Kidney (tissue), 14 donors: ENCODE measurements around the gene GULP1. TPM values are rescaled to one million over a fixed set of nuclear protein-coding genes. Genes with fewer than 3 reads are reported as not detected.

Source experiments
- DNase-seq, 5 donors: peaks; one replicate each; pipeline ENCODE4 v3.0.0-alpha.2; 2013 to 2020
- FAIRE-seq: peaks from 2 replicates; lab custom pipeline; 2012; peaks lifted over from hg19 to GRCh38; lab: Jason Lieb, UNC
- H3K27ac ChIP-seq, 2 donors: one replicate each; pipeline ENCODE4 v1.7.0; 2013; ENCODE audit warnings: low read depth in 2 of 2, low read length in 2 of 2, inconsistent platforms in 1 of 2
- H3K27me3 ChIP-seq: one replicate; pipeline ENCODE4 v1.7.1; 2013; ENCODE audit warnings: low read length, inconsistent platforms; ENCODE audit not compliant: control insufficient read depth, insufficient read depth
- H3K36me3 ChIP-seq, 3 donors: one replicate each; pipeline versions ENCODE4 v1.7.0 to v1.7.1; 2013; ENCODE audit warnings: low read length in 3 of 3, control low read depth in 1 of 3, inconsistent platforms in 1 of 3; ENCODE audit not compliant: insufficient read depth in 3 of 3, control insufficient read depth in 2 of 3
- H3K4me1 ChIP-seq, 3 donors: one replicate each; pipeline versions ENCODE4 v1.7.0 to v1.7.1; 2013; ENCODE audit warnings: low read length in 3 of 3, inconsistent platforms in 1 of 3, low read depth in 1 of 3; ENCODE audit not compliant: control insufficient read depth in 2 of 3, insufficient read depth in 2 of 3
- H3K4me3 ChIP-seq, 3 donors: one replicate each; pipeline versions ENCODE4 v1.7.0 to v1.8.1; 2013; ENCODE audit warnings: low read length in 3 of 3, control low read depth in 1 of 3, inconsistent platforms in 1 of 3
- H3K9ac ChIP-seq, 3 donors: one replicate each; pipeline versions ENCODE4 v1.7.0 to v1.7.1; 2013; ENCODE audit warnings: low read length in 3 of 3, control low read depth in 1 of 3, inconsistent platforms in 1 of 3
- H3K9me3 ChIP-seq, 3 donors: one replicate each; pipeline versions ENCODE4 v1.7.0 to v1.7.1; 2013; ENCODE audit warnings: low read length in 3 of 3, control low read depth in 1 of 3, inconsistent platforms in 1 of 3; ENCODE audit not compliant: control insufficient read depth in 2 of 3, insufficient read depth in 1 of 3
- CTCF ChIP-seq: IDR thresholded peaks from 3 replicates; pipeline ENCODE4 v1.5.1; 2012; ENCODE audit warnings: mild to moderate bottlenecking, moderate library complexity, borderline replicate concordance; ENCODE audit not compliant: insufficient read depth; ENCODE audit errors: extremely low read depth
- intact Hi-C: fragments of 100-400 bp; cut with DNase I; formaldehyde crosslinking; loops from one replicate; pipeline ENCODE4 v1.11.1; 2022
- polyA plus RNA-seq: library from polyadenylated mRNA; stranded (reverse); fragments of 350-450 nt; fragmentation: Illumina TruSeq; extraction: RNeasy Lipid Tissue Mini Kit (QIAGEN cat#74804); gene quantifications from one replicate; pipeline ENCODE4 v1.2.3, GENCODE V29; 2014; ENCODE audit warnings: low read depth, low replicate concordance; ENCODE audit not compliant: insufficient read depth
- total RNA-seq: library from RNA; stranded (reverse); fragmentation: NEBNext Ultra II Directional; extraction: Animal tissue kit (Norgen Biotek cat#: 25700); gene quantifications from one replicate; pipeline ENCODE4 v1.2.1, GENCODE V29; 2021
- donor health status: control.
- donor health status: control.
- donor health status: control.
- donor health status: control.
- donor health status: control.
- donor health status: DM: yes; HTN: yes; CAD: no.
- donor health status: Normal renal cell carcinoma (clear cell type).

The GULP1 gene
- total and polyA plus RNA-seq, 2 donors from 2014 or later = 12.2 to 34.4 TPM

GRCh38 chr2:188503975-188504374 is 212.3 kb downstream of the GULP1 start:
- Histone ChIP-seq H3K9me3 (no peaks in the 10 kb centered on the region), H3K9ac (no peak overlapping the region), H3K4me3 (no peak overlapping the region), H3K27me3 (no peaks in the 10 kb centered on the region), H3K4me1 (peaks cover 0 to 8% (median 0%) of the 10 kb centered on the region in 3 donors), H3K27ac (no peak overlapping the region), H3K36me3 (no peaks in the 10 kb centered on the region)
- intact Hi-C loops = no loop called here
- DNase-seq = no peak
- no peak for TF ChIP-seq CTCF
- no peak for FAIRE-seq

- no peak overlapping the region for H3K9ac ChIP-seq
- no peak overlapping the region for H3K4me3 ChIP-seq
- H3K4me1 ChIP-seq = peaks cover 0 to 8% (median 0%) of the 10 kb centered on the region in 3 donors
- FAIRE-seq = no peak
- H3K9me3 ChIP-seq = no peaks in the 10 kb centered on the region
- H3K36me3 ChIP-seq = no peaks in the 10 kb centered on the region
- no peaks in the 10 kb centered on the region for H3K27me3 ChIP-seq
- TF ChIP-seq CTCF = no peak
- intact Hi-C loops = no loop called here
- no peak overlapping the region for H3K27ac ChIP-seq
- DNase-seq = no peak
These were observed 215.2 kb downstream of the GULP1 start for GRCh38 chr2:188506843-188507242.

GRCh38 chr2:188511346-188511745 is 219.7 kb downstream of the GULP1 start:
- Histone ChIP-seq H3K9ac (no peak overlapping the region), H3K27me3 (no peaks in the 10 kb centered on the region), H3K36me3 (no peaks in the 10 kb centered on the region), H3K27ac (no peak overlapping the region), H3K4me1 (peaks cover 0 to 8% (median 0%) of the 10 kb centered on the region in 3 donors), H3K4me3 (no peak overlapping the region), H3K9me3 (no peaks in the 10 kb centered on the region)
- no peak for FAIRE-seq
- no peak for TF ChIP-seq CTCF
- intact Hi-C loops = loop anchor here (10.0 kb wide), 1 partner anchor 1017 kb away; no protein-coding TSS in a partner anchor
- no peak for DNase-seq

- Histone ChIP-seq H3K4me3 (no peak overlapping the region), H3K27me3 (no peaks in the 10 kb centered on the region), H3K9ac (no peak overlapping the region), H3K4me1 (peaks cover 0 to 3% (median 0%) of the 10 kb centered on the region in 3 donors), H3K27ac (no peak overlapping the region), H3K9me3 (no peaks in the 10 kb centered on the region), H3K36me3 (no peaks in the 10 kb centered on the region)
- DNase-seq = peak in 2 of 5 donors; percentile 63 to 80
- peak; percentile 50 for TF ChIP-seq CTCF
- intact Hi-C loops = loop anchor here (10.0 kb wide), 1 partner anchor 1018 kb away; no protein-coding TSS in a partner anchor
- peak; percentile 97 for FAIRE-seq
These were observed 220.8 kb downstream of the GULP1 start for GRCh38 chr2:188512456-188512855.
